ENCODE data around the gene TIMM22.
A peak's percentile ranks its signal among the peaks of the same experiment; 100 is the strongest.

Gene TIMM22

DNA sequence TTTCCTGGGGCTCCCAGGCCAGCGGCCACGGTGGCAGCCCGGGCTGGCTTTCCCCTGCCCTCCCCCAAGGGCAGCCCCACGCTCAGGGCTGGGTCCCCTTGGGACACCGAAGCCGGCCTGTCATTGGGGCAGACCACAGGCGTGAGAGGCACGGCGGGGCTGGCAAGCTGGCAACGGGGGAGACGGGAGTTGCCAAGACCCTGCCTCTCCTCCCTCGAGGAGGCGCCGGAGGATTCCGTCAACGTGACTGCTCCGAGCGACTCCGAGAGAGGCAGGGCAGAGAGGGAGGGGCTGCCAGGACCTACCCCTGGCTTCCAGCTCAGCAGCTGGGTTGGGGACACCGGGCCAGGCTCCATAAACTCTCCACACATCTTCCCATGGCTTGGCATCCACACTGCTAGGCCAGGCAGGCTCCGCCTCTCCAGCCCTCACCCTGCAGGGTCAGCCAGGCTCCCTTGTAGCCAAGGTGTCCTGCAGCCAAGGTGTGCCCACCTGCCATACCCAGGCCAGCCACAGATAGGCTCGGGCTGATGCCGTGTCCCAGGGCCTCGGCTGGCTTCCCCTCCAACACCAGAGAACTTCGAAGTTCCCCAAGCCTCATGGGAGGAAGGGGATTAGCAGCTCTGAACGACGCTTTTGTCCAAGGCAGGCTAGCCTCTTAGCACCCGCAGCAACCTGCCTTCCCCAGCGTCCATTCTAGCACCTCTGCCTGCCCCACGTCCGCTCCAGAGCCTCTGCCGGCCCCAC, 25.5 kb downstream of the TIMM22 start:
- DNase-seq (ENCODE audit: low spot score) = no peak

- DNase-seq (ENCODE audit: low spot score) = no peak
Measured at GRCh38 chr17:1024076-1024475, 27.1 kb downstream of the TIMM22 start.

DNA sequence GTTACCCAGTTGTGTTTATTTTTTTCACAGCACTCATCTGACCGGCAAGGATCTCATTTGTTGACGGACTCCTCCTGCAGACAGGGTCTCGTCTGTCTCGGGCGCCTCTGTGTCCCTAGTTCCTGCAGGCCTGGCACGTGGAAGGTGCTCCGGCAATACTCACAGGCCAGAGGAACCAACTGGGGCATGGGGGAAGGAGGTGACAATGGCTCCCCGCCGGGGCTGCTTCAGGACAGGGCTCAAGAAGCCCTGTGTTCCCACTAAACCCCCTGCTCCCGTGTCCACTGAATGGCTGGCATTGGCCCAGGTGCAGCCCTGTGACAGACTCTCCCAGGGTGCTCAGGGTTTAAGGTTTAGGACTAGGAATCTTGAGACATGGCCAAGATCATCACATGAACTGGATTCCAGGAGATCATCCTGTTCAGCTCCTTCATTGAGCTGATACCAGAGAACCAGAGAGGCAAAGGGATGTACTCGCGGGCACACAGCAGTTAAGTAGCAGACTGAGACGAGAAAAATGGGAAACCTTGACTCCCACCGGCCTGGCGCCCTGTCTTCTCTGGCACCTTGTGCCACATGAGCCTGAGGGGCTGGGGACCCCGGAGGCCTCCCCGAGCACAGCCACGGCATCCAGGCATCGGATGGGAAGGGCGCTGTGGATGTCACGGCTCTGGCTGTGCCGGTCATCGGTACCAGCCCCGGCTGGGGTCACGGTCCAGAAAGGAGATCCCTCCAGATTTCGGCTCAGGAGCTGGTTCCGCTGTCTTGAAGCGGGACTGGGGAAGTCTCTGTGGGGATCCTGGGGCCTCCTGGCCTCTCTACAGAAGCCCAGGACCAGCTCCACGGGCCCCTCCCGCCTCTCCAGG, 29.0 kb downstream of the TIMM22 start:
- no peak for DNase-seq (ENCODE audit: low spot score)

GRCh38 chr17:1026599-1026975, 29.7 kb downstream of the TIMM22 start:
- no peak for DNase-seq (ENCODE audit: low spot score)

DNA sequence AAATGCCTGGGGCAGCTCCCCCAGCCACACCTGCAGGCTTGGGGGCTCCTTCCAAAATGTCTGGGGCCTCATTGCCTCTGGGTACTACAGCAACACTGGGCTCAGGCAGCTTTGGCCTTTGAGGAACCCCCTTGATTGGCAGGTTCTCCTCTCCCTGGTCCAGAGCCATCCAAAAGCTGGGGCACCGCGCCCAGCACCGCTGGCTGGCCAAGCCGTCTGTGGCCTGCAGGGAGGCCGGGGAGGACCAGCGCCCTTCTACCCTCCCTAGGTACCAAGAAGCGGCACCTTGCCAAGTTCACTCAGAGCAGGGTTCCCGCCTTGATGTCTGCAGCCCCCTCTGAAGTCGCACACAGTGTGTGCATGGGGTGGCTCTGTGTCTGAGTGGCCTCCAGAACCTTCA, 30.1 kb downstream of the TIMM22 start:
- DNase-seq (ENCODE audit: low spot score) = no peak

DNA sequence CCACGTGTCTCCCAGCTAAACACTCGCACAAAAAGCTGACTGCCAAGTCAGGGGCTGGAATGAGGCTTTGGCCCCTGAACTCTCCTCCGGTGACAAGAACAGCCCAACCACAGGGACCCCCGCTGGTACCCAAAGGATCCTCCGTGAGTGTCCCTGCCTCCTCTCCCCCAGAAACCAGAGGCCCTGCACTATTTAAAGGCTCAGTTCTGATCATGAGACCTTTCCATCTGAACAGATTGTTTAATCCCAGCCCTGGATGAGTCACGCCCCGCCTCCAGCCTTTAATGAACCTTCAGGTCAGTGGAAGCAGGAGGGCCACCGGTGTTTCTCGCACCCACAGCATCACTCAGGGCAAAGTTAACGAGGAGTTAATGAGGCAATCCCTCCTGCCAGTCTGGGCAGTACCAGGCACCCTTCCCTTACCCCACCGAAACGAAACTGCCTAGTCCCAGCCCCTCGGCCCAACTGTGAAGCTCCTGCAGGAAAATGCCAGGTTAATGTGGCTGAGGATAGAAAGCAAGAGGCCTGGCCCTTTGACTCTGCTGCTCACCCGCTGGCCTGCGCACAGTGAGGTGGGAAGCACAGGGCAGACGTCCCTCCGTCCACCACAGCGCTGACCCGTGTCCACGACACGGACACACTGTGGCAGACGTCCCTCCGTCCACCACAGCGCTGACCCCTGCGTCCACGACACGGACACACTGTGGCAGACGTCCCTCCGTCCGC, 32.4 kb downstream of the TIMM22 start:
- peak; percentile 74 for DNase-seq (ENCODE audit: low spot score)

- no peak for DNase-seq (ENCODE audit: low spot score)
Measured at GRCh38 chr17:1029922-1030644, 33.2 kb downstream of the TIMM22 start.

DNA sequence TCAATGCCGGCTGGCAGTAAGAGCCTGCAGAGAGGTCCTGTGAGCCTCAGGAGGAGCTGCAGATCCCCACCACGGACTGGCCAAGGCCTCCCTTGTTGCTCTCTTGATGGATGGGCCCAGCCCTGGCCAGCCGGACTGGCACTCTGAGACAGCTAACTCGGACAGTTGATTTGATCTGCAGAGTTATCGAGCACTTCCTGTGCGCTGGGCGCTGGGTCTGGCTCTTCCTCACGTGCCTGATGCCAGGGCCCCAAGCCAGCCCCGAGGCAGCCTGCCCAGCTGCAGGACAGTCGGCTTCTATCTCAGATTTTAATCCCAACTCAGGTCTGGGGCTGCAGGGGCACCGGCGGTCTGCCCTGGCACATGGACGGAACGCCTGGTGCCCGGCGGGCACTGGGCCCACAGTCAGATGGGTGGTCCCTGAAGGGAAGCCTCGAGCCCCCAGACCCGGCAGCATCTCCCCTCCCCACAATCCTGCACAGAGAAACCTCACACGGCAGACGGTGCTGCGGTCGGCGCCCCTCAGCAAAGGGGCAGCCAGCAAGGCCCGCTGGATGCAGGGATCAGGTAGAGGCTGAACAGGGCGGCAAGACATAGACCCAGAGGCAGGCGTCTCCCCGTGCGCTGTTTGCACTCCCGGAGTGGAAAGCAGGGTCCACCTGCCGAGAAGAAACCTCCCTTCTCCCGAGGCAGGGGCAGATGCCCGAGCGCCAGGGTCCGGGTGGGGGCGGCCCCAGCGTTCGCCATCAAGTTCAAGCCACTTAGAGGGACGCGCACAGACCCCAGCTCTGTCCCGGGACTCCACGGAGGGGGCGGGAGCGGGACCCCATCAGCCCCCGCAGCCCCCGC, 34.0 kb downstream of the TIMM22 start:
- no peak for DNase-seq (ENCODE audit: low spot score)

GRCh38 chr17:1031711-1032110, 34.8 kb downstream of the TIMM22 start:
- DNase-seq (ENCODE audit: low spot score) = peak; percentile 53

GRCh38 chr17:1032391-1032790, 35.5 kb downstream of the TIMM22 start:
- DNase-seq (ENCODE audit: low spot score) = no peak

DNA sequence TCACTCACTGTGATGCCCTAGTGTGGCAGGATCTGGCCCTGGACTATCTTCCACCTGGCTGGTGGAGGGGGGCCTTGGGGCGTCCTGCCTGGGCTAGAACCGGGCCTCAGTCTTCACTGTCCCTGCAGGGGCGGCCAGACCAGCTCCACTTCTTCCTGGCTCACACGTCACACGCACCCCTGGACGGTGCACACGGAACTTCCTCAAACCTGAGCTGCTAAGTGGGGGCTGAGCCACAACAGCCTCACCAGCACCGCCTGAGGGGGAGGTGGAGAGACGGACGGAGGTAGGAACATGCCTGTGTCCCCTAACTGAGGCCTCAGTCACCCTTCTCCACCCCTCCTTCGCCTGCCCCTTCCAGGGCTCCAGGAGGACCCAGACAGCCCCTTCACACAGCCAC, 36.6 kb downstream of the TIMM22 start:
- DNase-seq (ENCODE audit: low spot score) = no peak

DNA sequence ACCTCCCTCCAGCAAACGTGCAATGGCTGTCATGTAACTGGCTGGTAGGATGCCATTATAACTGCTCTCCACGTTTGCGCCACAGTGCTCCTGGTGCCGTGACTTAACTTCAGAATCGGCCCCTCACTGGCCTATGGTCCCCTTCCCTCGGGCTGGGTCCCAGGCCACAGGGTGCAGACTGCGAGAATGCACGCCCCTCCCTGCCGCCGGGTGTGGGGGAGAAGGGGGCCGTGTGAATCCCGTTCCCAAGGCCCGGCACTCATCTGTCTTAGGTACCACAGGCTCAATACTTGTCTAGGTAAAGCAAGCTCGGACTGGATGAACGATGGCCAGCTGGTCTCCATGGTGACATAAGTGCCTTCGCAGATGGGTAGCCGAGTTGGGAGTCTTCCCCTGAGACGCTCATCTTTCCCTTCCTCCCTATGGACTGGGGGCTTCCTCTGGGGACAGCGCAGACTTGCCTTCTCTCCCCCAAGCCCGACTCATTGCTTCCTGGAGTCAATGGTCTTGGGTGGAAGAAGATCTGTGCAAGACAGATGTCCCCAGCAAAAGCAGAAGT, 37.8 kb downstream of the TIMM22 start:
- DNase-seq (ENCODE audit: low spot score) = no peak

DNA sequence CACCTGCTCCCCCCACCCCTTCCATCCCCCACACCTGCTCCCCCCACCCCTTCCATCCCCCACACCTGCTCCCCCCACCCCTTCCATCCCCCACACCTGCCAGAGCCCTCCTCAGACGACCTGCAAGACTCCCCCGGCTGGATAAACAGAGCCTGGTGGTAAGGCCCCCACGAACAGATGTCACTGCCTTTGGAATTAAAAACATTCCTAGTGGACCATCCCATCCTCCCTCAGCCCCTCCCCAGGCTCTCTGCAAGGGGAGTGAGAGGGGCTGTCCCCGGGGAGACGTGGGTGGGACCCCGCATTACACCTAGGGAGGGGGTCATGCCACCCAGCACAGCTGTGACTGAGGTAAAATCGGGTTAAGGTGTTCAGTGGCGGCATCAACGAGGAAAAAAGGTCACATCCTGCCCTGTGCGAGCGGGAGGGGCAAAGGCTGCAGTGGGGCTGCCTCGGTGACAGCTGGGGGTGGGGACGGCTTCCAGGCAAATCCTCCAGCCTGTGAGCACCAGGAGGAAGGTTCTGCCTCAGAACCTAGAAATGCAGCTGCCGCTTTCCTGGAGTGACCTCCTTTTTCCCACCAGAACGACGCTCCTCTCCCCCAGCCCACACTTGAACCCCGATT, 38.7 kb downstream of the TIMM22 start:
- no peak for DNase-seq (ENCODE audit: low spot score)

GRCh38 chr17:1036171-1036844, 39.4 kb downstream of the TIMM22 start:
- DNase-seq (ENCODE audit: low spot score) = no peak

- DNase-seq (ENCODE audit: low spot score) = no peak
Measured at GRCh38 chr17:1036845-1037237, 39.9 kb downstream of the TIMM22 start.

GRCh38 chr17:1037238-1037879, 40.4 kb downstream of the TIMM22 start:
- no peak for DNase-seq (ENCODE audit: low spot score)

DNA sequence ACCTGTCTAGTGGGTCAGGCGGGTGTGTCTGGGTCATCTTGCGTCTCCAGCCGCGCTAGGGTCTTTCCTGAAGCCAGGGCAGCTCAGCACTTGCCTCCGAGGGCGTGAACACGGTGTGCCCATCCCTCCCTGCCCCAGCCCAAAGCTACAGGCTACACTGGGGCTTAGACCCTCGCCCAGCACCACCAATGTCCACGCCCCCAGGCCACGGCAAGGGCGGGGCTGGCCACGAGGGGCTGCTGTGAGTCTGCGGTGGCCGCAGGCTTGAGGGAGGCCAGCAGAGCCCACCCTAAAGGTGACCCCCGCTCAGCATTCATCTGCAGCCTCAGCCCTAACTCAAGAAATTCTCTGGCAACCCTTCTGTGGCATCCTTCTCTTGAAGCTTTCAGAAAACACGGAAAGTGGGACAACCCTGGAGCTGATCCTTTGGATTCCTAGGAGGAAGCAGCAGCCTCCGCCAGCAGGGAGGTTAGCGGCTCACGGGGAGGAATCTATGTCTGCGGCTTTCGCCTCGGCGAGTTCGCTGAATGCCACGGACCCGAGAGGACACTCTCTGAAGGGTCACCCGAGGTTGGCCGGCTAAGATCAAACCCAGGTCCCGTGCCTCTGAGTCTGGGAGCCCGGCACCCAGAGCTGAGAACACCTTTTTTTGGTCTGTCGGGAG, 41.7 kb downstream of the TIMM22 start:
- DNase-seq (ENCODE audit: low spot score) = no peak

DNA sequence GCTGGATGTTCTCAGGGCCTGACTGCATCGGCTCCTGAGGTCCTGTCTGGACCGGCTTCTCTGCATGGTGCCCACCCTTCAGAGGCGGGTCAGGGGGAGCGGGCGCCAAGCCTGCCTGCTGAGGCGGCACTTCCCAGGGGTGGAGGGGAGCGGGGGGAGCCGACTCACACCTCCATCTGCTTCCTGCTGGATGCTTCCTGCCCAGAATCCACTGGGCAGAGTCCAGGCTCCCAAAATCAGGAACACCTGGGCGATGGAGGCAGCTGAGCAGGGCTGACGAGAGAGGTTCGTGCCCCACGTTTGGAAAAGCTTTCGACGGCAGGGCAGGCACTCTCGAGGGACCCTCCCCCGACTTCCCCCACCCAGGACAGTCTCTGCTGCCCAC, 42.2 kb downstream of the TIMM22 start:
- DNase-seq (ENCODE audit: low spot score) = no peak
